NCI-H226 (cell line): Measurements from ENCODE around the gene PTPRN2.

Source experiments
- DNase-seq: peaks from one replicate; pipeline ENCODE4 v3.0.0-alpha.2; 2015

Gene PTPRN2

GRCh38 chr7:157845203-157845835 is 742.3 kb downstream of the PTPRN2 start:
- DNase-seq = no peak

DNA sequence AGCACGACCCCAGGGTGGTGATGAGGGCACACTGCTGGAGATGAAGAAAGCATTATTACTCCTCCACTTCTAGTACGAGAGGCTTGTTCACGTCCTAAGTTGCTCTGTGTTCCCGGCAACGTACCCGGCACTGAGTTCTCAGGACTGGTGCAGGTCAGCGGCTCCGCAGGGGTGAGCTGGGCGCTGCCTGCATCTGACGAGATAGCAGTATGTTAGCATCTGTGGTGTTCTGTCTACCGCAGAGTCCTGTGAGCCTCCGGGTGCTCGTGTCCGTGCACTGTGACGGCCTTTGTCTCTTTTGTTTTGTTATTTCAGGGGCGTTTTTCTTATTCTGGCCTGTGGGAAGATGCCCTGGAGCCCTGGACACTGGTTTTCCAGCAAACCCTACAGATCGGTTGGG is 743.0 kb downstream of the PTPRN2 start:
- DNase-seq = no peak

DNA sequence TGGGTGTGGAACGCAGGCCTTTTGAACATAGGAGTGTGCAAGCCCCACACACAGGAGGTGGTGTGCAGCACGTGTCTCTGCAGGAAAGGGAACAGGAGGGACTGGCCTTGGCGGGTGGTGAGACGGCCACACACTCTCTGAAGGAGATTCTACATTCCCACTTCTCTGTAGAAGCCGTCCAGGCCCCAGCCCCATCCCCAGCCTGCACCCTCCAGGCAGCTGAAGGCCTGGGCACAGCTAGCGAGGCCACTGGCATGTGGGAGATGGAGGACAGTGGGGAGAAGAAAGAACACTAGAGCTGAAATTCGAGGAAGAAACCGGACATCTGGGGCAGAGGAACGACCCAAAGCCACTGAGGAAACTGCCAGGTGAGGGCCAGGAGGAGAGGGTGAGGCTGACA is 743.5 kb downstream of the PTPRN2 start:
- DNase-seq = no peak

DNA sequence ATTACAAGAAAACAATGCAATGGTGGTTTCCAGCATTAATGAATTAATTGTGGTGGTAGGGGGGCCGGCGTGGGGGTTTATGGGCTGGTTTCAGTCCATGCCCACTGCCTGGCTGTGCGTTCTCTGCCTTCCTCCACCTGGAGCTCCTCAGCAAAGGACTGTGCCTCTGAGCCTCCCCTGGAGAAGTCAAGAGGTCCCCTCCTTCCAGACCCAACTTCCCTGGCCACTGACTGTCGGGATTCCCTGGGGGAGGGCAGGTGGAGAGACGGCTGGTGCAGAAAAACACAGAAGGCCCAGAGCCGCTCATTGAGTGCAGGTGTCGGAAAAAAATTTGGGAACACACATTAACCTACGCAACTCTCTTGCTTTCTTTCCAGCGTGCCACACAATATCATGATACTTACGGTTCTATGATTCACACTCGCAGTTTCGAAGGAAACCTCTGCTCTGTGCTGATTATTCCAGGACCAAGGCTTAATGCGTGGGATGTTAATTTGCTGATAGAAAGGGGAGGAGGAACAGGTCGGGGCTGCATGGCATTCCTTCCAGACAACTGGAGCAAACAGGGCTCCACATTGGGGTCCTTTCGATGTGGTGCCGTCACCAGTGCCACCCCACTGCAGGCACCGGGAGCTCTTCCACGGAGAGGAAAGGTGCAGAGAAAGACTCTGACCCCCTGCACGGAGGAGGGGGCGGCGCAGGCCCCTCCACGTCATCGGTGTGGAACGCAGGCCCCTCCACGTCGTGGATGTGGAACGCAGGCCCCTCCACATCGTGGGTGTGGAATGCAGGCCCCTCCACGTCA is 744.1 kb downstream of the PTPRN2 start:
- DNase-seq = no peak

DNA sequence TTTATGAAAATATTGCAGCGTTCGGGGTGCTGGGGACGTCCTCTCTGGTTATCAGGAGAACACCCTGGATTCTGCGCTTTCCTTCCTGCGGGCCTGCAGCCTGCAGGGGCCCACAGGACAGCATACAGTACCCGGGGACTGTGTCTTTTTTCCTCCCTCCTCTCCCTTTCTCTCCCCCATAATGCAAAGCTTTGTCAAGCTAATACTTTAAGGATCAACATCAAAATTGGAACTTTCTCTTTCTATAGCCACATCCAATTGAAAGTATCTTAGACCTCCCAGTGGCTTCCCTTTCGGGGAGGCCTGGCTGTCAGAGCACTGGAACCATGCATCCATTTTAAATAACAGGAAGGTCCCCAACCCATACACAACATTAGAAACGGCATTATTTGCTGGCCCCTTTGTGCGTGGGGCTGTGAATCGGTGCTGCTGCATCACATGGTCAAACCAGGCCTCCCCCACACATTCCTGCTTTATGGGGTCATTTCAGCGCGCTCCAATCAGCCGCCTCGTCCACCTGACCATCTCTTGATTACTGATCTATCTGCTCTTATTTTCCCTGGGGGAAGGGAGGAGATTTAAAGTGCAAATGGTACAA is 745.8 kb downstream of the PTPRN2 start:
- DNase-seq = no peak

GRCh38 chr7:157840914-157841772 is 746.5 kb downstream of the PTPRN2 start:
- no peak for DNase-seq

DNA sequence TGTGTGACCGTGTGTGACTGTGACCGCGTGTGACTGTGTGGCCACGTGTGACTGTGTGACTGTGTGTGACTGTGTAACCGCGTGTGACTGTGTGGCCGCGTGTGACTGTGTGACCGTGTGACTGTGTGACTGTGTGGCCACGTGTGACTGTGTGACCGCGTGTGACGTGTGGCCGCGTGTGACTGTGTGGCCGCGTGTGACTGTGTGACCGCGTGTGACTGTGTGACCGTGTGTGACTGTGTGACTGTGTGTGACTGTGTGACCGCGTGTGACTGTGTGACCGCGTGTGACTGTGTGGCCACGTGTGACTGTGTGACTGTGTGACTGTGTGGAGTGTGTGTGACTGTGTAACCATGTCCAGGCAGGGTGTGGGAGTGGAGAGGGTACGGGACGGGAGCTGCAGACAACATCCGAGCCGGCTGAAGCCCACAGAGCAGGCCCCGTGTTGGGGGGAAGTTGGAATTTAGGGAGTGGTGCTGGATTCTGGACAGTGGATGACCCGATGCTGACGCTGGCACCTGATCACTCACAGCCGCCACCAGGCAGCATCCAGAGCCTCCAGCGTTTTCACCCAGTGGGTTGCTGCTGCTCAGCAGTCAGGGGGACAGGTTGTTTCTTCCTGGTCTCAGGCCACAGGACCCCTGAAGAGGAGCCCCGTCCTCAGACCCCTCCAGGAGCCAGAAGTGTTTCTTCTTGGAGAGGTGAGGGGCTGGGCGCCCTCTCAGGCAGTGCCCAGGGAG is 747.3 kb downstream of the PTPRN2 start:
- DNase-seq = no peak

GRCh38 chr7:157839672-157840167 is 747.9 kb downstream of the PTPRN2 start:
- no peak for DNase-seq

DNA sequence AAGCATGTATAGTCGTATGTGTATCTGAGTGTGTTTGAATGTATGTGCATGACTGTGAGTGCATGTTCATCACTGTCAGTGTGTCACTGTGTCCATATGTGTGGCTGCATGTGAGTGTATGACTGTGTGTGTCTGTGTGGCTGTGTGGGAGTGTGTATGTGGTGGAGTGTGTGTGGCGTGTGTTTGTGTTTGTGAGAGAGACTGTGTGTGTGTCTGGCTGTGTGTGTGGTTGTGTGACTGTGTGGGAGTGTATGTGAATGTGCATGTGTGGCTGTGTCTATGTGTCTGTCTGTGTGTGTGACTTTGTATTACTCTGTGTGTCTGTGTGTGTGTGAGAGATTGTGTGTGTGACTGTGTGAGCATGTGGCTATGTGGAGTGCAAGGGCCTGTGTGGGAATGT is 748.4 kb downstream of the PTPRN2 start:
- no peak for DNase-seq

DNA sequence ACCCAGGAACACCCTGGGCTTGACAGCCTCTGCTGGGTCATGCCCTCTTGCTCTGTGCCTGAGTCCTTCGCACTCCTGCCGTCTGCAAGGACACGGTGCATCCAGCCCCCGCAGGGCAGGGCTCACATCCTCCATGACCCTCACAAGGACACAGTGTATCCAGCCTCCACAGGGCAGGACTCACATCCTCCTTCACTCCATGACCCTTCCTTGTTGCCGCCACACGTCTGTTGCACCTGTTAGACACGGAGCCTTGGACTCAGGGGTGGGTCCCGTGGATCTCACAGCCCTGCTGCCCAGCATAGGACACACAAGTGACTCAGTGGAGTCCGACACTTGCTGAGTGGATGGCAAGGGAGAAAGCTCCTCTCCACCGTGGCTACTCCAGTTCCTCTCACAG is 750.1 kb downstream of the PTPRN2 start:
- no peak for DNase-seq

- no peak for DNase-seq
Observed at GRCh38 chr7:157837047-157837446, 750.6 kb downstream of the PTPRN2 start.

DNA sequence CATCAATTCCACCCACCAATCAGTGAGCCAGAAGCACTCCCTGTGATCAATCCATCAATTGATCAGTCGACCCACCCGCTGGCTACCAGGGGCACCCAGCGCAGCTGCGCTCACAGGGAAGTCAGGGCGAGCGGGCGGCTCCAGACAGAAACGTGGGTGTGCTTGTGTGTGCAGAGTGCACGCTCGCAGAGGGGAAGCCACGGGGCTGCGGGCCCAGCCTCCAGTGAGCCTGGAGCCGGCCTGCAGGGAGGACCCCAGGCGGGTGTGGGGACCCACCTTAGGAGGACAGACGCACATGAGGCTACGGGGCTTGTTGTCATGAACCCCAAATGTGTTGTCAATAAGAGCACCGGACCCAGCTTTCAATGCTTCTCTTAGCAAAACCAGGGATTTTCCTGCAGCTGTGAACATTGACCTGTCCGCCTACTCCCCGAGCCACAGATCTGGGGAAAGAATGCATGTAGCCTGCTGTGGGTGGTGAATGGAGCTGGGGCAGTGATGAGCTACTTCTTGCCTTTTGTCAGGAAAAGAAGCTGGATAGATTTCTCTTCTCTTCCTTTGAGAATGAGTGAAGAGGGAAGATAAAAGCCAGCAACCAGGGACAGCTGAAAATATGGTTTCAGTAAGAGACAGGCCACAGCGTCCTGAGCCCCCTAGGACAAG is 753.0 kb downstream of the PTPRN2 start:
- no peak for DNase-seq

GRCh38 chr7:157832866-157833607 is 754.6 kb downstream of the PTPRN2 start:
- DNase-seq = no peak

DNA sequence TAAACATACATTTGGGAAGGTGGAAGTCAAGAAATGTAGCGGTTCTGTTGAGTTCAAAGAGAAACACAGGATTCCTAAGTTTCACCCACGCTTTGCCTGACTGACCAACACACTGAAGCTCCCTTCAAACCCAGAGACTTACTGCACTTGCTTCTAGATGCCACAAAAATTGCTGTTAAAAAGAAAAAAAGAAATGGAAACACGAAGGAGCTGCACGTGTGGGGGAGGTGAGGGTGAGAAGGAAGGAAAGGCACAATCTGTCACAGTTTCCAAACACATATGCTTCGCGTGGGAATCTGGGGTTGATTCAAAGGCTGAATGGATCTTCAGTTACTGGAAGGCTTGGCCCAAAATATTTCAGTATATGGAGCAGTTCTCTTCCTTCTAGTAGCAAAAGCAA is 755.2 kb downstream of the PTPRN2 start:
- no peak for DNase-seq

- DNase-seq = no peak
Observed at GRCh38 chr7:157832006-157832405, 755.6 kb downstream of the PTPRN2 start.

- DNase-seq = no peak
Observed at GRCh38 chr7:157831143-157831905, 756.3 kb downstream of the PTPRN2 start.

DNA sequence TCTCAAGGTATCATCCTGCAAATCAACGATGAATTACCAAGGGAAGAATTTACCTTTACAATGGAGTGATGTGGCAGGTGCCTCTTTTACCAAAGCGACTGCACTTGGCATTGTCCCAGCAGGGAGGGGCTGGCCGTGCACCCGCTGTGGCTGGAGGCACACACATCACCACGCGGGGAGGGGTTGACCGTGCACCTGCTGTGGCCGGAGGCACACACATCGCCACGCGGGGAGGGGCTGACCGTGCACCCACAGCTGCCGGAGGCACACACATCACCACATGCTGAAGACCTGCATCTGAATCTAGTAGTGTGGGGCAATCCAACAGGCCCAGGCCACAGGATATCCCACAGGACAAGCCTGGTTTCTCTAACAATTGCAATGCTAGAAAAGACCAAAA is 757.3 kb downstream of the PTPRN2 start:
- no peak for DNase-seq

DNA sequence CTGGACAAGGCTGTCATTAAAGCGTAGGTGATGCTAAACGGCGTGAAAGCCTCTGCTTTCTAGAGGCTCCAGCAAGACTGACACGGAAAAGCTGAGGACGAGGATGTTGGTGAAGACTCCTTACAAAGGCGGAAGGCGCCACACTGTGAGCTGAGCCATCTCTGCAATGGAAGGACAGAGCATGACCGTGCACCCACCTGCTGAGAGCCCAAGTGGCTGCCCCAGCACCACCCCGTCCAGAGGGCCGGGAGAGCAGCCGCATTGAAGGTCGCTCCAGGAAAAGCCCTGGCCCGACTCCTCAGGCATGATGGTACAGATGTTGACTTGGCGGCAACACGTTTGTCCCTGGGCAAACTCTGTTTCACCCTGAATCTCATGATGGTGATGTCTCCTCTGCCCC is 758.1 kb downstream of the PTPRN2 start:
- DNase-seq = no peak

DNA sequence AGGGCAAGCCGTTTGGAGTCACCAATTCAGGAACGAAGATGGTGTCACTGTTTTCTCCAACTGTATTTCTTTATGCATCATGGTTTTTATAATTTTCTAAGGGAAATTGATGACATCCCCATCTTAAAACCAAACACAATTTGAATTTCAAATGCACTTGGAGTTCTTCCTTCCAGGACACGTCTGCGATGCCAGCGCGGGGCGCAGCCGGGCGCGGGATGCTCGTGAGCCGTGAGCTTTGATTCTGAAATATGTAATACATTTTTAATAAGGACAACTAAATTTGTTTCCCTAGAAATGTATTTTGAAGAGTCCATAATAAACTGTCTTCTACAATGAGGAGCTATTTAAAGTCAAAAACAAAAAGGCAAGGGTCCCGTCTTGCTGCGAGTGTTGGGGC is 758.7 kb downstream of the PTPRN2 start:
- no peak for DNase-seq

DNA sequence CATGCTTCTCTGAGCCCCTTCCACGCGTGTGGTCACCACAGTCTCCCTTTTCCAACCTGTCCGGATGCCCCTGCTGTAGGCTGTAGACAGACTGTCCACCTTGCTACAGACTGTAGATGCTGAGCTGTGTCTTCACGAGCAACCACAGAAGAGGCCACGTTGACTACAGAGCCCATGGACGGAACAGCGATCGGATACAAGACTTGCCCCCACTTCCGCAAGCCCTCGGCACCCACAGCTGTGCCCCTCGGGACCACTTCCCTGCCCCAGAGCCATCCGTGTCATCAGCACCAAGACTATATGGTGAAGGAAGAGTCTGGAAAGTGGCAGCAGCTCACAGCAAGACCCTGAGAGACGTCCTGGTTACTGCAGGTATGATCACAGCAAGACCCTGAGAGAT is 759.4 kb downstream of the PTPRN2 start:
- DNase-seq = no peak

DNA sequence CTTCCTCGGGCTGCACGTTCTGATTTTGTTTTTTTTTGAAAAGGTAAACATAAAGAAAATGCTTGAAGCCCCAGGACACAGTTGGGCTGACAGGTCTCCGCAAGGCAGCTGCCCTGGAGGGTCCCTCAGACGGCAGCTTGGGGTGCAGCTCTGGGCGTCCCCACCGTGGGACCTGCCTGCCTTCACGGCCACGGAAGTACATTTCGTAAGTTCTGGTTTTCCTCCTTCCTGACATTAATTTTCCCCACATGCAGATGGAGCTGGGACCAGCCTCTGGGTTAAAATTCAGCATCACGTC is 759.8 kb downstream of the PTPRN2 start:
- no peak for DNase-seq
